Central memory CD4-positive, alpha-beta T cell (primary cell): ENCODE measurements around the gene KCND2.
"Not testable (repeated sequence)": the region's sequence is repeated elsewhere in the genome, so short reads cannot be mapped to it uniquely, and the experiment has no call there.

Source experiments
- DNase-seq: peaks from one replicate; pipeline ENCODE4 v3.0.0; 2022
- total RNA-seq, 3 experiments: gene quantifications; one replicate each; lab custom pipeline; 2026; lab: John Stamatoyannopoulos, UW

The KCND2 gene
- 0 reads per million in 3 experiments for total RNA-seq

GRCh38 chr7:120272701-120273475 lies at the start of gene KCND2:
Gene KCND2 (plus strand): TSS chr7:120273175.
- DNase-seq: no peak

- DNase-seq: no peak
These were observed 46.8 kb upstream of the KCND2 start for GRCh38 chr7:120226188-120226587.

GRCh38 chr7:120227255-120227654 lies 45.7 kb upstream of the KCND2 start:
- DNase-seq: no peak

GRCh38 chr7:120229084-120229483 lies 43.9 kb upstream of the KCND2 start:
- DNase-seq: no peak

GRCh38 chr7:120233338-120233737 lies 39.6 kb upstream of the KCND2 start:
- DNase-seq: no peak

GRCh38 chr7:120240350-120240749 lies 32.6 kb upstream of the KCND2 start:
- not testable (repeated sequence) for DNase-seq

- DNase-seq: no peak
These were observed 31.0 kb upstream of the KCND2 start for GRCh38 chr7:120241973-120242372.

- no peak for DNase-seq
These were observed 18.1 kb upstream of the KCND2 start for GRCh38 chr7:120254845-120255244.

GRCh38 chr7:120256344-120257070 lies 16.5 kb upstream of the KCND2 start:
- no peak for DNase-seq

- DNase-seq: no peak
These were observed 13.6 kb upstream of the KCND2 start for GRCh38 chr7:120259386-120259785.

- no peak for DNase-seq
These were observed 12.9 kb upstream of the KCND2 start for GRCh38 chr7:120260111-120260510.

- no peak for DNase-seq
These were observed 714 bp upstream of the KCND2 start for GRCh38 chr7:120272261-120272660.

- DNase-seq: no peak
These were observed 551 bp downstream of the KCND2 start for GRCh38 chr7:120273476-120273975.

- no peak for DNase-seq
These were observed 1.5 kb downstream of the KCND2 start for GRCh38 chr7:120274482-120274881.

- DNase-seq: no peak
These were observed 1.9 kb downstream of the KCND2 start for GRCh38 chr7:120274899-120275298.

- DNase-seq: no peak
These were observed 3.7 kb downstream of the KCND2 start for GRCh38 chr7:120276720-120277119.

GRCh38 chr7:120278773-120279172 lies 5.8 kb downstream of the KCND2 start:
- DNase-seq: no peak

- no peak for DNase-seq
These were observed 7.8 kb downstream of the KCND2 start for GRCh38 chr7:120280743-120281142.

- no peak for DNase-seq
These were observed 20.1 kb downstream of the KCND2 start for GRCh38 chr7:120293027-120293426.

GRCh38 chr7:120302190-120302589 lies 29.2 kb downstream of the KCND2 start:
- no peak for DNase-seq

- DNase-seq: no peak
These were observed 30.1 kb downstream of the KCND2 start for GRCh38 chr7:120303105-120303504.

- no peak for DNase-seq
These were observed 31.7 kb downstream of the KCND2 start for GRCh38 chr7:120304674-120305073.

- no peak for DNase-seq
These were observed 35.1 kb downstream of the KCND2 start for GRCh38 chr7:120307991-120308545.
